Measurements from ENCODE around the gene ACVR1. TPM values are rescaled to one million over a fixed set of nuclear protein-coding genes. Genes with fewer than 3 reads are reported as not detected.

ACVR1 gene
- total and polyA plus RNA-seq, 2 experiments from 2014 or later, result 8.9 to 21.5 TPM

DNA sequence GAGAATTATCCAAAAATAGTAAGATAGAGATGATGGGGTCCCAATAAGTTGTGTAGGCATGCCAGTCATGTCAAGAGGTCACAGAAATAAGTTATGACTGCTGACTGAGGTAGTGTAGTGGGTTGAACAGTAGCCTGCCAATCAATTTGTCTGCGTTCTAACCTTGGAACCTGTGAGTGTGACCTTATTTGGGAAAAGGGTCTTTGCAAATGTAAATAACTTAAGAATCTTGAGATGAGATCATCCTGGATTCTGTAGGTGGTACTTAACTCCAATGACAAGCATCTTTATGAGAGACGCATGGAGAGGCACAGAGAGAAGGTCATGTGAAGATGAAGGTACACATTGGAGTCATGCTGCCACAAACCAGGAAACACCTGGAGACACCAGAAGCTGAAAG, 31.0 kb downstream of the ACVR1 start:
- TF ChIP-seq NANOG (IDR thresholded peaks at IDR 0.05; ENCODE audit: borderline replicate concordance) (no peak), ZNF114 (CRISPR knock-in tag; IDR thresholded peaks at IDR 0.05) (no peak), EZH2 (IDR thresholded peaks at IDR 0.05; ENCODE audit: low read depth, unreplicated experiment) (no peak), CREB1 (CRISPR knock-in tag; IDR thresholded peaks at IDR 0.05; ENCODE audit: low read depth) (no peak), STAT1 (IDR thresholded peaks at IDR 0.05; ENCODE audit: unreplicated experiment) (no peak), JUNB (IDR thresholded peaks at IDR 0.05; ENCODE audit: unreplicated experiment) (no peak), EZH2phosphoT487 (IDR thresholded peaks at IDR 0.05; ENCODE audit: unreplicated experiment) (no peak), POLR2AphosphoS5 (IDR thresholded peaks at IDR 0.05; ENCODE audit: low read depth) (no peak), ZNF331 (CRISPR knock-in tag; IDR thresholded peaks at IDR 0.05; ENCODE audit: low read depth) (no peak)
- TF ChIP-seq, protein P1, sequence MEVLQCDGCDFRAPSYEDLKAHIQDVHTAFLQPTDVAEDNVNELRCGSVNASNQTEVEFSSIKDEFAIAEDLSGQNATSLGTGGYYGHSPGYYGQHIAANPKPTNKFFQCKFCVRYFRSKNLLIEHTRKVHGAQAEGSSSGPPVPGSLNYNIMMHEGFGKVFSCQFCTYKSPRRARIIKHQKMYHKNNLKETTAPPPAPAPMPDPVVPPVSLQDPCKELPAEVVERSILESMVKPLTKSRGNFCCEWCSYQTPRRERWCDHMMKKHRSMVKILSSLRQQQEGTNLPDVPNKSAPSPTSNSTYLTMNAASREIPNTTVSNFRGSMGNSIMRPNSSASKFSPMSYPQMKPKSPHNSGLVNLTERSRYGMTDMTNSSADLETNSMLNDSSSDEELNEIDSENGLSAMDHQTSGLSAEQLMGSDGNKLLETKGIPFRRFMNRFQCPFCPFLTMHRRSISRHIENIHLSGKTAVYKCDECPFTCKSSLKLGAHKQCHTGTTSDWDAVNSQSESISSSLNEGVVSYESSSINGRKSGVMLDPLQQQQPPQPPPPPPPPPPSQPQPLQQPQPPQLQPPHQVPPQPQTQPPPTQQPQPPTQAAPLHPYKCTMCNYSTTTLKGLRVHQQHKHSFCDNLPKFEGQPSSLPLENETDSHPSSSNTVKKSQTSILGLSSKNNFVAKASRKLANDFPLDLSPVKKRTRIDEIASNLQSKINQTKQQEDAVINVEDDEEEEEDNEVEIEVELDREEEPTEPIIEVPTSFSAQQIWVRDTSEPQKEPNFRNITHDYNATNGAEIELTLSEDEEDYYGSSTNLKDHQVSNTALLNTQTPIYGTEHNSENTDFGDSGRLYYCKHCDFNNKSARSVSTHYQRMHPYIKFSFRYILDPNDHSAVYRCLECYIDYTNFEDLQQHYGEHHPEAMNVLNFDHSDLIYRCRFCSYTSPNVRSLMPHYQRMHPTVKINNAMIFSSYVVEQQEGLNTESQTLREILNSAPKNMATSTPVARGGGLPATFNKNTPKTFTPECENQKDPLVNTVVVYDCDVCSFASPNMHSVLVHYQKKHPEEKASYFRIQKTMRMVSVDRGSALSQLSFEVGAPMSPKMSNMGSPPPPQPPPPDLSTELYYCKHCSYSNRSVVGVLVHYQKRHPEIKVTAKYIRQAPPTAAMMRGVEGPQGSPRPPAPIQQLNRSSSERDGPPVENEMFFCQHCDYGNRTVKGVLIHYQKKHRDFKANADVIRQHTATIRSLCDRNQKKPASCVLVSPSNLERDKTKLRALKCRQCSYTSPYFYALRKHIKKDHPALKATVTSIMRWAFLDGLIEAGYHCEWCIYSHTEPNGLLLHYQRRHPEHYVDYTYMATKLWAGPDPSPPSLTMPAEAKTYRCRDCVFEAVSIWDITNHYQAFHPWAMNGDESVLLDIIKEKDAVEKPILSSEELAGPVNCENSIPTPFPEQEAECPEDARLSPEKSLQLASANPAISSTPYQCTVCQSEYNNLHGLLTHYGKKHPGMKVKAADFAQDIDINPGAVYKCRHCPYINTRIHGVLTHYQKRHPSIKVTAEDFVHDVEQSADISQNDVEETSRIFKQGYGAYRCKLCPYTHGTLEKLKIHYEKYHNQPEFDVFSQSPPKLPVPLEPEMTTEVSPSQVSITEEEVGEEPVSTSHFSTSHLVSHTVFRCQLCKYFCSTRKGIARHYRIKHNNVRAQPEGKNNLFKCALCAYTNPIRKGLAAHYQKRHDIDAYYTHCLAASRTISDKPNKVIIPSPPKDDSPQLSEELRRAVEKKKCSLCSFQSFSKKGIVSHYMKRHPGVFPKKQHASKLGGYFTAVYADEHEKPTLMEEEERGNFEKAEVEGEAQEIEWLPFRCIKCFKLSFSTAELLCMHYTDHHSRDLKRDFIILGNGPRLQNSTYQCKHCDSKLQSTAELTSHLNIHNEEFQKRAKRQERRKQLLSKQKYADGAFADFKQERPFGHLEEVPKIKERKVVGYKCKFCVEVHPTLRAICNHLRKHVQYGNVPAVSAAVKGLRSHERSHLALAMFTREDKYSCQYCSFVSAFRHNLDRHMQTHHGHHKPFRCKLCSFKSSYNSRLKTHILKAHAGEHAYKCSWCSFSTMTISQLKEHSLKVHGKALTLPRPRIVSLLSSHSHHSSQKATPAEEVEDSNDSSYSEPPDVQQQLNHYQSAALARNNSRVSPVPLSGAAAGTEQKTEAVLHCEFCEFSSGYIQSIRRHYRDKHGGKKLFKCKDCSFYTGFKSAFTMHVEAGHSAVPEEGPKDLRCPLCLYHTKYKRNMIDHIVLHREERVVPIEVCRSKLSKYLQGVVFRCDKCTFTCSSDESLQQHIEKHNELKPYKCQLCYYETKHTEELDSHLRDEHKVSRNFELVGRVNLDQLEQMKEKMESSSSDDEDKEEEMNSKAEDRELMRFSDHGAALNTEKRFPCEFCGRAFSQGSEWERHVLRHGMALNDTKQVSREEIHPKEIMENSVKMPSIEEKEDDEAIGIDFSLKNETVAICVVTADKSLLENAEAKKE (CRISPR knock-in tag; IDR thresholded peaks at IDR 0.05), result no peak
- TF ChIP-seq, protein P2, sequence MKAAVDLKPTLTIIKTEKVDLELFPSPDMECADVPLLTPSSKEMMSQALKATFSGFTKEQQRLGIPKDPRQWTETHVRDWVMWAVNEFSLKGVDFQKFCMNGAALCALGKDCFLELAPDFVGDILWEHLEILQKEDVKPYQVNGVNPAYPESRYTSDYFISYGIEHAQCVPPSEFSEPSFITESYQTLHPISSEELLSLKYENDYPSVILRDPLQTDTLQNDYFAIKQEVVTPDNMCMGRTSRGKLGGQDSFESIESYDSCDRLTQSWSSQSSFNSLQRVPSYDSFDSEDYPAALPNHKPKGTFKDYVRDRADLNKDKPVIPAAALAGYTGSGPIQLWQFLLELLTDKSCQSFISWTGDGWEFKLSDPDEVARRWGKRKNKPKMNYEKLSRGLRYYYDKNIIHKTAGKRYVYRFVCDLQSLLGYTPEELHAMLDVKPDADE (IDR thresholded peaks at IDR 0.05), result no peak
- TF ChIP-seq, protein P3, sequence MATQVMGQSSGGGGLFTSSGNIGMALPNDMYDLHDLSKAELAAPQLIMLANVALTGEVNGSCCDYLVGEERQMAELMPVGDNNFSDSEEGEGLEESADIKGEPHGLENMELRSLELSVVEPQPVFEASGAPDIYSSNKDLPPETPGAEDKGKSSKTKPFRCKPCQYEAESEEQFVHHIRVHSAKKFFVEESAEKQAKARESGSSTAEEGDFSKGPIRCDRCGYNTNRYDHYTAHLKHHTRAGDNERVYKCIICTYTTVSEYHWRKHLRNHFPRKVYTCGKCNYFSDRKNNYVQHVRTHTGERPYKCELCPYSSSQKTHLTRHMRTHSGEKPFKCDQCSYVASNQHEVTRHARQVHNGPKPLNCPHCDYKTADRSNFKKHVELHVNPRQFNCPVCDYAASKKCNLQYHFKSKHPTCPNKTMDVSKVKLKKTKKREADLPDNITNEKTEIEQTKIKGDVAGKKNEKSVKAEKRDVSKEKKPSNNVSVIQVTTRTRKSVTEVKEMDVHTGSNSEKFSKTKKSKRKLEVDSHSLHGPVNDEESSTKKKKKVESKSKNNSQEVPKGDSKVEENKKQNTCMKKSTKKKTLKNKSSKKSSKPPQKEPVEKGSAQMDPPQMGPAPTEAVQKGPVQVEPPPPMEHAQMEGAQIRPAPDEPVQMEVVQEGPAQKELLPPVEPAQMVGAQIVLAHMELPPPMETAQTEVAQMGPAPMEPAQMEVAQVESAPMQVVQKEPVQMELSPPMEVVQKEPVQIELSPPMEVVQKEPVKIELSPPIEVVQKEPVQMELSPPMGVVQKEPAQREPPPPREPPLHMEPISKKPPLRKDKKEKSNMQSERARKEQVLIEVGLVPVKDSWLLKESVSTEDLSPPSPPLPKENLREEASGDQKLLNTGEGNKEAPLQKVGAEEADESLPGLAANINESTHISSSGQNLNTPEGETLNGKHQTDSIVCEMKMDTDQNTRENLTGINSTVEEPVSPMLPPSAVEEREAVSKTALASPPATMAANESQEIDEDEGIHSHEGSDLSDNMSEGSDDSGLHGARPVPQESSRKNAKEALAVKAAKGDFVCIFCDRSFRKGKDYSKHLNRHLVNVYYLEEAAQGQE (IDR thresholded peaks at IDR 0.05; ENCODE audit: unreplicated experiment), result no peak
- TF ChIP-seq, protein P4, sequence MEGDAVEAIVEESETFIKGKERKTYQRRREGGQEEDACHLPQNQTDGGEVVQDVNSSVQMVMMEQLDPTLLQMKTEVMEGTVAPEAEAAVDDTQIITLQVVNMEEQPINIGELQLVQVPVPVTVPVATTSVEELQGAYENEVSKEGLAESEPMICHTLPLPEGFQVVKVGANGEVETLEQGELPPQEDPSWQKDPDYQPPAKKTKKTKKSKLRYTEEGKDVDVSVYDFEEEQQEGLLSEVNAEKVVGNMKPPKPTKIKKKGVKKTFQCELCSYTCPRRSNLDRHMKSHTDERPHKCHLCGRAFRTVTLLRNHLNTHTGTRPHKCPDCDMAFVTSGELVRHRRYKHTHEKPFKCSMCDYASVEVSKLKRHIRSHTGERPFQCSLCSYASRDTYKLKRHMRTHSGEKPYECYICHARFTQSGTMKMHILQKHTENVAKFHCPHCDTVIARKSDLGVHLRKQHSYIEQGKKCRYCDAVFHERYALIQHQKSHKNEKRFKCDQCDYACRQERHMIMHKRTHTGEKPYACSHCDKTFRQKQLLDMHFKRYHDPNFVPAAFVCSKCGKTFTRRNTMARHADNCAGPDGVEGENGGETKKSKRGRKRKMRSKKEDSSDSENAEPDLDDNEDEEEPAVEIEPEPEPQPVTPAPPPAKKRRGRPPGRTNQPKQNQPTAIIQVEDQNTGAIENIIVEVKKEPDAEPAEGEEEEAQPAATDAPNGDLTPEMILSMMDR (conservative IDR thresholded peaks at IDR 0.05; ENCODE audit: low read depth in 2 of 2), result no peak
- no peaks in the 10 kb centered on the region for H3K27me3 ChIP-seq (ENCODE audit: insufficient read depth)
- no peaks in the 10 kb centered on the region for H3K36me3 ChIP-seq (ENCODE audit: insufficient read depth)
- Mint-ChIP-seq H3K9me3 (no peaks in the 10 kb centered on the region), H3K27me3 (ENCODE audit: insufficient read depth, low read depth, poor library complexity) (no peaks in the 10 kb centered on the region), H3K27ac (peak overlapping the region; percentile 1; the same call in 1 of the 2 replicates), H3K36me3 (ENCODE audit: low read depth) (no peaks in the 10 kb centered on the region), H3K4me1 (peaks cover 30% of the 10 kb centered on the region), H3K4me3 (no peak overlapping the region)
- DNase-seq (ENCODE audit: low spot score), result no peak
- H3K4me1 ChIP-seq (ENCODE audit: insufficient read depth), result peaks cover 25% of the 10 kb centered on the region
- no peak overlapping the region for H3K4me3 ChIP-seq
- no peak for ATAC-seq
- H3K27ac ChIP-seq (ENCODE audit: low read depth), result no peak overlapping the region; the same call in 1 of the 2 replicates
- H2AFZ ChIP-seq, result no peak overlapping the region
- H3K79me2 ChIP-seq (replicated peaks; ENCODE audit: insufficient read depth), result peaks cover 78% of the 10 kb centered on the region
- H4K20me1 ChIP-seq (replicated peaks; ENCODE audit: insufficient read depth), result peaks cover 7% of the 10 kb centered on the region; the same call in 1 of the 2 replicates
- H3K9me2 ChIP-seq (ENCODE audit: insufficient read depth), result no peaks in the 10 kb centered on the region; the same call in 1 of the 2 replicates
- no peak overlapping the region for H3K4me2 ChIP-seq
- H3F3A ChIP-seq (replicated peaks; ENCODE audit: low read depth), result no peaks in the 10 kb centered on the region

Data from GM23338 (cell line).